ENCODE measurements around the gene TNRC6B.
"Not testable (repeated sequence)": the region's sequence is repeated elsewhere in the genome, so short reads cannot be mapped to it uniquely, and the experiment has no call there.

Gene TNRC6B

DNA sequence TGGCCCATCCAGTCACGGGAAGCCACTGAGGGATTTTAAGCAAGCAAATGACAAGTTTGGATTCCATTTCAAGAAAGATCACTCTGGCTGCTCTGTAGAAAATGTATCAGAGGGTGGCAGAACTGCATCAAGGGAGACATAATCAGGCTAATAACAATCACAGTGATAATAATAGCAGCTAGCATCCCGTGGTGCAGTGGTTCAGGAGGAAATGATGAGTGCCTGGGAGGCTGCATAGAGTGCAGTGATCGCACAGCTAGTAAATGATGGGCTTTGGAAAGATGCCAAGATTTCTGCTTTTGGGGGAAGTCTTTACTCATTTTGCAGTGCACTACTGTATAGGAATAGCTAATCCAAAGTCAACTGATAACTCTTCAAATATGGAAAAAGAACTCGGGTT lies 35.8 kb downstream of the TNRC6B start:
- DNase-seq = no peak

DNA sequence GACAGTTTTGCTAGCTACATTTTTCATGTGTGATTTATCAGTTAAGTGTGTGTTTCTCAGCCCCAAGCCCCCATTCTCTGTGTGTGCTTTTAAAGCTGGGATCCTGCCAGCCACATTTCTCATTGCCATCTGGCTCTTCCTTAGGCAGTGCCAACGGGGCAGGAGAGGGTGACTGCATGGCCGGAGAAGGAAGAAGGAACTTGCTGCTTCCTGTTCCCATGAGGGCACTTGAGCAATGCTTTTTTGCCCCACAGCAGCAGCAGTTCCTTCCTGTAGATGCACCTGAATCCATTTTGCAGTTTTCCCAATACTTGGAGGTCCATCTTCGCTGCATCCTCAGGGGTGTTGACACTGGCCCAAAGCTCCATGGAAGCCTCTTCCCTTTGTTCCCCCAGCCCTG lies 37.5 kb downstream of the TNRC6B start:
- peak; percentile 53 for DNase-seq

DNA sequence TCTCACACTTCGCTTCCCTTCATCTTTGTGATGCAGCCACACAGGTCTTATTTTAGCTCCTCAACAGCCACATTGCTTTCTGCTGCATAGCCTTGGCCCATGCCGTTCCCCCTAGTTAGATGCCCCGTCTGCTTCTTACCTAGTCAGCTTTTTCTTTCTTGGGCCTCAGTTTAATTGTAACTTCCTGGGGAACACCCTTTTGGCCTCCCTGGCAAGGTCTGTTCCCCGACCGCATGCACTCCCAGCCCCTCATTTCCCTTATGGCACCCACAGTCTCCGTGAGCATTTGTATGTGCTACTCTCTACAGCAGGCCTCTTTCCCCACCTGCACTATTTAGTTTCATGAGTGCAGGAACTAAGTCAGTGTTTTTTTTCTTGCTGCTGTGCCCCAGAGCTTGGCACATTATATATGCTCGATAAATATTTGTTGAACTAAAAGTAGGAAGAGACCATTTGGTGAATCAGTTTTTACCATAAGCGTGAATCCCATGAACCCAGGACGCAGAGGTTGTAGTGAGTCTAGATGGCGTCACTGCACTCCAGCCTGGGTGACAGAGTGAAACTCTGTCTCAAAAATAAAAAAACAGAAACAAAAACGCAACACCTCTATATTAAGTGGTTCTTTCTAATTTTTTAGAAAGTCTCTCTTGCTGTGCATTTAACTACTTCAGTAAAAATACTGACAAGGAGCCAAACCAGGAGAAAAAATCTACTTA lies 38.5 kb downstream of the TNRC6B start:
- peak; percentile 57 for DNase-seq

DNA sequence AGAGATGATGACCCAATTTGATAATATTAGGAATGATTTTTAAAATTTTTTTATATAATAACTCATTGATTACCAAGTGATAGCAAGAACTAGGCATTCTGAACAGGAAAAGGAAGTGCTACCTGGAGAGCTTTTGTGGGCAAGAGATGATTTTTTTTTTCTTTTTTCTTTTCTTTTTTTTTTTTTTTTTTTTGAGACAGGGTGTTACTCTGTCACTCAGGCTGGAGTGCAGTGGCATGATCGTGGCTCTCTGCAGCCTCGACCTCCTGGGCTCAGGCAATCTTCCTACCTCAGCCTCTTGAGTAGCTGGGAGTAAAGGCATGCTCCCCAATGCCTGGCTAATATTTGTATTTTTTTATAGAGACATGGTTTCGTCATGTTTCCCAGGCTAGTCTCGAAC lies 40.4 kb downstream of the TNRC6B start:
- no peak for DNase-seq

DNA sequence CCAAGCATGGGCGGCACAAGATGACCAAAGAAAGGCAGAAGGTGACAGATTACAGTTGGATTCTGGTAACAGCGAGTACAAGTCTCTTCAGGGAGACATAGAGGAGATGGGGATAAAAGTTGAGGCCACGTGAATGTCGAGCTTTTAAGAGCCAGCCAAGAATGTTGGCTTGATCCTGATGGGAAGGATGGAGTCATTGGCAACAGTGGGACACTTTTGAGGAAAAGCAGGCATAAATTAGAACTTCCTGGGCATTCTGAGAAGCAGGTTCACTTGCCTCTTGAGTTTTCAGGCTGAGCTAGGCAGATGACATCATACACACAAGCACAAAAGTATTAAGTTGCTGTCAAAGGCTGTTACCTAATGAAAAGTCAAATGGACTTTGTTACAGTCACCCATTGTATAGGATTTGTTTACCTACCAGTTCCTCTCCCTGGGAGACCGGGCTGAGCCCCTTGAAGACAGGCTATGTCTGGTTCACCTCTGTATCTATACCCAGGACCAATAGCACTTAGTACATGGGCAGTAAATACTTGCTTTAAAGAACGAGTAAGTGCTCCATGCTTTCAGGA lies 41.1 kb downstream of the TNRC6B start:
- no peak for DNase-seq

DNA sequence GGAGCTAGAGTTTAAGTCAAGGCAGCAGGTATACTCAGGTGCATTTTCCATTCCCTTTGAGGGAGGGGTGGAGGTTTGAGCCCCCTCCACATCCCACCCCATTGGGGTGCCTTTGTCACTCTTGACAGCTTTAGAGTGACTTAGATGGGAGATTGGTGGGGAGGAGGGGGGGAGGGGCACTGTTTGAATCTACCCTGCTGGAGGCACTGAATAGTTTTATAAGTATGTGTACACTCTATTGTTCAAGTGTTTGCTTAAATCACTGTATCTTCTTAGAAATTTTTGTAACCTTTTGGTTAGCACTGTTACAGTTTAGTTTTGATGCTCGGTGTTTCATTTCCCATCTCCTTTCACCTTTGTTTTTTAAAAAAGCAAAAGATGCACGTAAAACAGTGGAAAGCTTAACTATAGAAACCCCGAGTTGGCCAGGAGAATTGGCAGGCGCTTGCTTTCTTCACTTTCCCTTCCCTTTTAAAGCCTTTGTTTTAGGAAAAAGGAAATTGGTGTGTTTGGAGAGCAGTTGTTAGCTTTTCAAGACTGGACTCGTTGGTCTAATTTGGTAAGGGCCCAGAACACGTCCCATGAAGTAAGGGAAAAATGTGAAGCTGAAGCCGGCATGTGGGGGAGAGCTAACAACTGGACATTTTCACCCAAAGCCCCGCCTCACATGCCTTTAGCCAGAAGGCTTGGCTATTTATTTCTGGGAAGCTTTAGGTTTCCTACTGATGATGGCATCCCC lies 42.8 kb downstream of the TNRC6B start:
- DNase-seq = no peak

DNA sequence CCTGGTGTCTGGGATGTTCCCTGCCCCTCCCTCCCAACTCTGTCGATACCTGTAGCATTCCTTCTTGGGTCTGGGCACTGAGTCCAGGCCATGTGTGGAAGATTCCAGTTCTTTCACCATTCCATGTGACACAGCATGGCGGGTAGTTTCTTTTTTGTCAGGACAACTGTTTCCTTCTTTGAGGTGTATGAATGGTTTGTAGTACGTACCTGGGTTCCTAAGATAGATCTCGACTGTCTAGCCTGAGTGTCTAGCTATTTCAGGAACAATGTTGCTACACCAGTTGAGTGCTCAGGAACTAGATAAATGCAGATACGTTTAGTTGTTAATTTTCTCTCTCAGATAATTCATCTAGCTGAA lies 43.3 kb downstream of the TNRC6B start:
- DNase-seq = no peak

DNA sequence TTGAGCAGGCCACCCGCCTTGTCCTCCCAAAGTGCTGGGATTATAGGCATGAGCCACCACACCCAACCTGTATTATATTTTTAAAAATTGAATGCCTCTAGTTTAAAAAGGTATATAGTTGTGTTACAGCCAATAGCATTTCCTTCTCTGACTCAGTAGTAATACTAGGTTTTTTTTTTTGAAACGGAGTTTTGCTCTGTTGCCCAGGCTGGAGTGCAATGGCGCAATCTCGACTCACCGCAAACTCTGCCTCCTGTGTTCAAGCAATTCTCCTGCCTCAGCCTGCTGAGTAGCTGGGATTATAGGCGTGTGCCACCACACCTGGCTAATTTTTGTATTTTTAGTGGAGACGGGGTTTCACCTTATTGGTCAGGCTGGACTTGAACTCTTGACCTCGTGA lies 45.3 kb downstream of the TNRC6B start:
- not testable (repeated sequence) for DNase-seq

DNA sequence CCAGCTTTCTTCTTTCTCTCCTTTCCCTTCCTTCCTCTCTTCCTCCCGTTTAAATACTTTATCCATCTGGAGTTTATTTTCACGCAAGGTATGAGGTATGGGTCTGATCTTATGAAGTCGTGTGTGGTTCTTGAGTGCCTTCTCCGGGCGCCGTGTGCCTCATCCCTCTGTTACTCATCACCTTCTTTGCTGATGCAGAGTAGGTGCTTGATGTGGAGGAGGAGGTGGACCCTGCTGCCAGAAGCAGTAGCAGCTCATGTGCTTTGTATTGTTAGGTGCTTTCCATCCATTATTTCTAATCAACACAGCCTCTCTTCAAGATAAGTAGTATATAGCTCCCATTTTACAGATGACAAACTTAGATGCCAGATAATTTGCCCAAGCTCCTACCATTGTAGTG lies 47.0 kb downstream of the TNRC6B start:
- DNase-seq = no peak

DNA sequence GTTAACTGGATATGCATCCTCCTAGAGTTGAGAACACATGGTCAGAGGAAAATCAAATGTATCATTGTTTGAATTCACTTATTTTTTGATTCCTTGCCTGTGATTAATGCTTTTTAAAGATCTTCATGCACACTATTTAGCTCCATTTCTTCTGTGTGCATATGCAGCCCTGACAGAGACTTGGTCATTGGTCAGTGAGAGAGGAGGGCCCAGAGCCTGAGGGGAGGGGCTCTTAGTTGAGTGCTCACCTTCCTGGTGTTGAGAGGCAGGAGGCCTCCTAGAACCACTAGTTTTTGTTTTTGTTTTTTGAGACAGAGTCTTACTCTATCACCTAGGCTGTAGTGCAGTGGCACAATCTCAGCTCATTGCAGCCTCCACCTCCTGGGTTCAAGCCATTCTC lies 48.9 kb downstream of the TNRC6B start:
- no peak for DNase-seq

DNA sequence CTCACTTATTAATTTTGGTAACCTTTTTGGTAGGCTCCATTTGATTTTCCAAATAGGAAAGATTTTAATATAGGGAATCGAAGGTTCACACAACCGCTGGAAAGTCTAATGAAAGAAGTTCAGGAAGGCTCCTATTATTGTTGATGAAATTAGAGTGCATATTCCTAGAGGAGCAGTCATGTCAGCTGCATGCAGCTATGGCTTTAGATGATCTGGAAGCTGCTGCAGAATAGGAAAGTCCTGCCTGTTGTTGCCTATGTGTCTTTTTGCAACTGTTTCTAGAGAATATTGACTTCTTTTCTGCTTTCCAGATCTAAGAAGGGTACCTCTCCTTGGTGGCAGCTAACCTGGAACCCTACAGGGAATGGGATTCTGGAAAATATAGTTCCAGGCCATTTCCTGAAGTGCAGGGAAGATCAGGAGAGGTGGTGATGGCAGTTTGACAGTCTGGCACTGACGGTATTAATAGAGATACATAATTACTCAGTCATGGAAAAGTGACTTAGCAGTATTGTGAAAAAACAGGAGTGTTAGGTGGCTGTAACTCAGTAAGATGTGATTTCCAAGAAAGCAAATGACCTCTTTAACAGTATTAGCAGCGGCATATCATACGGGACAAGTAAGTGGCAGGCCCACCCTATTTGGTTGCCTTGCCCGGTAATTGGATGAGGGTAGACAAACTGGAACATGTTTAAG lies 54.0 kb downstream of the TNRC6B start:
- DNase-seq = no peak

DNA sequence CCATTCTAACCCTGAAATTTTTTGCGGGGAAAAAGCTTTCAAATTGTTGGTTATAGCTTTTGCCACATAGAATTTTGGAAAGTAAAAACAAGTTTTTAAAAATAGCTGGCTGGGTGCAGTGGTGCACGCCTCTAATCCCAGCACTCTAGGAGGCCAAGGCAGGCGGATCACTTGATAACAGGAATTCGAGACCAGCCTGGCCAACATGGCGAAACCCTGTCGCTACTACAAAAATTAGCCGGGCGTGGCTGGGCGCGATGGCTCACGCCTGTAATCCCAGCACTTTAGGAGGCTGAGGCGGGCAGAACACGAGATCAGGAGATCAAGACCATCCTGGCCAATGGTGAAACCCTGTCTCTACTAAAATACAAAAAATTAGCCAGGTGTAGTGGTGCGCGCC lies 54.9 kb downstream of the TNRC6B start:
- DNase-seq = no peak

DNA sequence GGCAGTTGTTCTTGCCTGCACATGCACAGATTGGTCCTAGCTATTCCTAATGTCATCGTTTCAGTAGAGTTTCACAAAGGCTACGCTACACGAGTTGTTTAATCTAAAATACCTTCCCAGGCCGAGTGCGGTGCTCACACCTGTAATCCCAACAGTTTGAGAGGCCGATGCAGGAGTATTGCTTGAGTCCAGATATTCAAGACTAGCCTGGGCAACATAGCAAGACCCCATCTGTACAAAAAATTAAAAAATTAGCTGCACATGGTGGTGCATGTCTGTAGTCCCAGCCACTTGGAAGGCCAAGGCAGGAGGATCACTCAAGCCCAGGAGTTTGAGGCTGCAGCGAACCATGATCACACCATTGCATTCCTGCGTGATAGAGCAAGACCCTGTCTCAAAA lies 56.2 kb downstream of the TNRC6B start:
- DNase-seq = no peak

DNA sequence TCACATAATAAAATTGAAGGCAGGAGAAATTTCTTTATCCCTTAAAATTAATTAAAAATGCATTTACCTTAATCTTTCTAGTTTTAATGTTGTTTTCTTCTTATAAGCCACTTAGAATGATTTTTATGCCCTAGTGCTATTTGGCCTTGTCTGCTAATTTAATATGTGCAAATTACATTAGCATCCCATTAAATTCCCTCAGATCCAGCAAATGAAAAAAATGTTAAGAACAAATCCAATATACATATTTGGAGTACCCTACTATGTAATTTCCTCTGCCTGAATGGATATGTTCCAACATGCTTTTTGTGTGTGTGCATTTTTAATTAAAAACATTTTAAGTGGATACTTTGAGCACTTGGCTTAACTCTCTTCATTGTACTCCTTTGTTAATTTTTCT lies 56.9 kb downstream of the TNRC6B start:
- DNase-seq = no peak

DNA sequence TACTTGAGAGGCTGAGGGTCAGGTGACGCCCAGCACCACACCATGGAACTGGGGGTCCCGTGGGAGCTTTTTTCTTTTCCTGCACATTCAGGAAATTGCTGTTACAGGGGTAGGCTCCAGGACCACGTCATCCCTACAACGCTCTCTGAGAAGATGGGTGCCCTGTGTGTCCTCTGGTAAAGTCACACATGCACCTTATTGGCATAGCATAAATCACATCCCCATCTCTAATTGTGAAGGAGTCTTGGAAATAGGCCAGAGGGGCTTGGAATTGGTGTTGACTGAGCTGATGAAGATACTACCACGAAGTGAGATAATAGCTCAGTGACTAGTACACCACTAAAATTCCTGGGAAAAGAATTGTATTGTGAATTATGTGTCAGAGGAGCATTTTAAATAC lies 57.6 kb downstream of the TNRC6B start:
- DNase-seq = no peak

DNA sequence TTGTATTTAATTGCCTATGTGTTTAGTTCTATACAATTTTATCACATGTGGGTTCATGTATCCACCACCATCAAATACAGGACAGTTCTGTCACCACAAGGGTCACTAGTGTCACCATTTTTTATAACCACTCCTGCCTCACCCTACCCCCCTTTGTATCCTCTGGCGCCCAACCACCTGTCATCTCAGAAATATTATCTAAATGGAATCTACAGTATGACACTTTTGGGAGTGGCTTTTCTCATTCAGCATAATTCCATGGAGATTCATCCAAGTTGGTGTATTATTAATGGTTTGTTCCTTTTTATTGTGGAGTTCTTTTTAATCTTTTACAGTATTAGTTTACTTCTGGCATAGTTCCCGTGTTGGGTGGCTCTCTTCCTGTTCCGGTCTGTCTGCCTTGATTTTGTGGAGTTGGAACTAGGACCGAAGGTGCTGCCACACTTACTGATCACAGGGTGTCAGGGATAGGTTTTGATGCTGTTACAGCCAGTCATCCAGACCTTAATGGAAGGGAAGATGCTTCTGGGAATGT lies 58.5 kb downstream of the TNRC6B start:
- no peak for DNase-seq

DNA sequence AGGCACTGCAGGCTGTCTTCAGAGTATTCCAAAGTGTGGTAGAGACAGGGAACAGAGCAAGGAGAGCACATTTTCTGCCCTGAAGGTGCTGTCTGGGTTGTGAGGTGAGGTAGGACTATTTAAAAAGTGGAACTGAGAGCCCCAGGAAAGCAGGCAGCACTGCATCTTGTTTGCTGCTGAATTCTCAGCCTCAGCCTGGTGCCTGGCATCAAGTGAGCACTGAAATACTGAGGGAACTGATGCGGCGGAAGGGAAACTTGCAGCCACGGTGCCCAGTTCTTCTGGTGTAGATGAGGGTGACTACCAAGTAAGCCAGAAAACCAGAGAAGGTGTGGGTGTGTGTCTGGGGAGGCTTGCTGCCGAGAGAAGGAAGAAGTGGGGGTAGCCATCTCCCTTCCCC lies 59.5 kb downstream of the TNRC6B start:
- peak; percentile 62 for DNase-seq

DNA sequence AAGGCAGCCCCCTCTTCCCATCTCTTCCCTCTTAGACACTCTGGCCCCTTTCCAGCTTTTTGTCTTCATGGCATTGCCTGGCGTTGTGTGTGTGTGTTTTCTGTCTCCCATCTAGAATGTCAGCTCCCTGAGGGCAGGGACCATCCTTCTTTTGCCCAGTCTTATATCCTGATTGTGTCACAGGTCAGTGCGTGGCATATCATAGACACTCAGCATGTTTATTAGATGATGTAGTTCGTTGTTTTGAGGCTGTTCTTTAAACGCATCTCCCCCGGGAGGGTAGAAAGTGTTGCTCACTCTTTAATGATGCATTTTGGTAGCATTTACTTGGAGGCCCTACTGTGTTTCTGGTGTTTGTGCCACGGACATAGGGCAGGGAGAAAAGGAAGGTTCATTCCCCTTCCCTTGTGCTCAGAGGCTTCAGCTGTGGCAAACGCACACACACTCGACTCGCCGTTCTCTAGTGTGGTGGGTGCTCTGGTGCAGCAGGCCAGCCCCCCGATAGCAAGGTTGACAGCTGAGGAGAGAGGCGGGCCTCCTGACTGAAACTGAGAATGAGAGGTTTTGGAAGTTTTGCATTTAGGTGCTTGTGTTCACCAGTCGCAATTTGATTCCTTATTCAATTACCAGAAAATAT lies 60.2 kb downstream of the TNRC6B start:
- DNase-seq = peak; percentile 63

DNA sequence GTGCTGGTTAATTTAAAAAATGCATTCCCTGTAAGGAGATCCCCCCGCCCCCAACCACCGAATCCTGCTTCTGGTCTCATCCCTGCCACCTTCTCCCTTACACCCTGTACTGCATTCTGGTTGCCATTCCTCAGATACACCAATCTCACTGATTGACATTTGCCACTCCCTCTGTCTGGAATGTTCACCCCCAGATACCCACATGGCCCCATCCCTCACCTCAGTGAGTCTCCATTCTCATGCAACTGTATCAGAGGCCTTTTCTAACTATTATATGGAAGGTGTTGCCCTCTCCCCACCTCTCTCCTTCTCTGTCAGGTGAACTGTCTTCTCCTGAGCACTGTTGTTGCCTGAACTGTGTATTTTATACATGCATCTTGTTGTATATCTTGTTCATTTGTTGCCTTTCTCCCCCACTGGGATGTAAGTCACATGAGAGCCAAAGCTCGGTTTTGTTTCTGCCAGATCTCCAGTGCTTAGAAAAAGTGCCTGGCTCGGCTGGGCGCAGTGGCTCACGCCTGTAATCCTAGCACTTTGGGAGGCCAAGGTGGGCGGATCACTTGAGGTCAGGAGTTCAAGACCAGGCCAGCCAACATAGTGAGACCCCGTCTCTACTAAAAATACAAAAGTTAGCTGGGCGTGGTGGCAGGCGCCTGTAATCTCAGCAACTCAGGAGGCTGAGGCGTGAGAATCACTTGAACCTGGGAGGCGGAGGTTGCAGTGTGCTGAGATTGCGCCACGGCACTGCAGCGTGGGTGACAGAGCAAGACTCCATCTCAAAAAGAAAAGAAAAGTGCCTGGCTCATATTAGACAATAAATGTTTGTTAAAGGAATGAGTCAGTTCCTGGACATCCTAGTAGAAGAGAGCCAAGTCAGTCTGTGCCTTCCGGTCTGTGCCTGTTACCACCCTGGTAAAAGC lies 61.0 kb downstream of the TNRC6B start:
- no peak for DNase-seq

DNA sequence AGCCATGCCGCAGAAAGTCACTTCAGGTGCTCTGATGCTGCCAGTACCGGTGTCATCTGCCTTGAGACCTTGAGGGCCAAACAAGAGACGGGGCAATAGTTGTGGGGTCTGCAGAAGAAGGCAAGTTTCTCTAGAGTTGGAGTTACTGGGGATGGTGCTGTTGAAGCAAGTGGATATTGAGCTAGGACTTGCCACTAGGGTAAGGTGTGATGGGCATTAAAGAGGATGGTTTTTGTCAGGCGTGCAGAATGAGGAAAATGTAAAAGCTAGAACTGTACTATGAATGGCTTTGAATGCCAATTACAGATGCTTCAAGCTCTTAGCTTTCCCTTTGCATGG lies 61.6 kb downstream of the TNRC6B start:
- no peak for DNase-seq

DNA sequence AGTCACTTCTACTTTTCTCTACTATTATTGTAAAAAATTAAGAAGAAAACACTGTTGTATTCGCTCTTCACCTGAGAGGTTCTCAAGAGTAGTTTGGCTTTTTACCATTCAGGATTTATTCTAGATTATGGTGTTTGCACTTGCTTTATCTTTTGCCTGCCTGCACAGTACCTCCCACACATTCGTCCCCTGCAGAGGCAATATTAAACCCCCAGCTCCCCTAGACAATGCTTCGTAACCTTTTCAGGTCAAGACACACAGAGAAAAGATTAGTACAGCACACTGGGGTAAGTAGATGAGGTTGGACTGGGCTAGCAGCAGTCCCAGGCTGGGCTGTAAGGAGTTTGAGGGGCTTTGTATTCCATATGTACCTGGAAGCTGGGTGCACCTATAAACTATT lies 62.4 kb downstream of the TNRC6B start:
- no peak for DNase-seq

DNA sequence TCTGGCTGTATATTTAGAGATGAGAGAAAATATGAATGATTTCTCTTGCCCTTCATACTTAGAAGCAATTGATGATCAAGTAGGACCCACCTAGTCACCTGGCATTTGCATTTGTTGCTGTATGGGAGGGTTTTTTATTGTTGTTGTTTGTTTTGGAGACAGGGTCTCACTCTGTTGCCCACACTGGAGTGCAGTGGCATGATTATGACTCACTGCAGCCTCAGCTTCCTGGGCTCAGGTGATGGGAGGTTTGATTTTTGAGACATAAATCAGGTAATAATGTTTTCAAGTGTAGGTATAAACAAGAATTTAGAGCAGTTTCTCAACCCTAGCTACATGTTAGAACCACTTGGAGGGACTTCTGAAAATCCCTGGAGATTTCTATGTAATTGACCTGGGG lies 63.0 kb downstream of the TNRC6B start:
- DNase-seq = no peak
